Transverse colon (tissue), 4 donors: ENCODE data around the gene JAZF1.

Experiments used
- POLR2A ChIP-seq: fragments of 450-650 bp; IDR thresholded peaks from one replicate; pipeline ENCODE4 v1.6.1; 2016; ENCODE audit warnings: antibody characterized with exemption, mild to moderate bottlenecking, moderate library complexity
- POLR2AphosphoS5 ChIP-seq, 3 donors: sonication (generic); formaldehyde crosslinking; IDR thresholded peaks; one replicate each; pipeline ENCODE4 v1.6.1; 2016; ENCODE audit warnings: antibody characterized with exemption in 3 of 3
- TF ChIP-seq, protein P1 (sequence below), 5 experiments: fragments of 200-600 bp in 3 of 5; fragments of 450-650 bp in 2 of 5; sonication (generic) in 3 of 5; IDR thresholded peaks; 1 replicate in 2 of 5; 2 replicates in 3 of 5; pipeline ENCODE4 v1.5.1; 2016 to 2017; ENCODE audit warnings: antibody characterized with exemption in 5 of 5, inconsistent platforms in 3 of 5, mild to moderate bottlenecking in 2 of 5, moderate library complexity in 1 of 5

DNA sequence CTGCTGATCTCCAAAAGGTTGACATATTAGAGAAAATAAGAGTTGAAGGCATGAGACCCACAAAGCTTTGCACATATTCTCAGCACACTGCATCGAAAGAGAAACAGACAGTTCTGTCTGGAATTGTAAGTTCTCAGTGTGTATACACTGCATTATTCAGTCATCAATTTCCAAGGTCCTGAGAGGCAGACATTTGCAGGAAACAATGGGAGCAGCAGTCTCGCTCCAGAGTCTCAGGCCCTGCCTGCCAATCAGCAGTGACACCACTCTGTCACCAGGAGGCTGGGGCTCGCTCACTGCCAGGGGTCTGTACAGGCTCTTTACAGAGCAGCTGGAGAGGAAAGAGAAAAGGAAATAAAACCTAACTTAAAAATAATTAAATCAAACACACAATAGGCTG, 36.3 kb downstream of the JAZF1 start:
- TF ChIP-seq, protein P1, sequence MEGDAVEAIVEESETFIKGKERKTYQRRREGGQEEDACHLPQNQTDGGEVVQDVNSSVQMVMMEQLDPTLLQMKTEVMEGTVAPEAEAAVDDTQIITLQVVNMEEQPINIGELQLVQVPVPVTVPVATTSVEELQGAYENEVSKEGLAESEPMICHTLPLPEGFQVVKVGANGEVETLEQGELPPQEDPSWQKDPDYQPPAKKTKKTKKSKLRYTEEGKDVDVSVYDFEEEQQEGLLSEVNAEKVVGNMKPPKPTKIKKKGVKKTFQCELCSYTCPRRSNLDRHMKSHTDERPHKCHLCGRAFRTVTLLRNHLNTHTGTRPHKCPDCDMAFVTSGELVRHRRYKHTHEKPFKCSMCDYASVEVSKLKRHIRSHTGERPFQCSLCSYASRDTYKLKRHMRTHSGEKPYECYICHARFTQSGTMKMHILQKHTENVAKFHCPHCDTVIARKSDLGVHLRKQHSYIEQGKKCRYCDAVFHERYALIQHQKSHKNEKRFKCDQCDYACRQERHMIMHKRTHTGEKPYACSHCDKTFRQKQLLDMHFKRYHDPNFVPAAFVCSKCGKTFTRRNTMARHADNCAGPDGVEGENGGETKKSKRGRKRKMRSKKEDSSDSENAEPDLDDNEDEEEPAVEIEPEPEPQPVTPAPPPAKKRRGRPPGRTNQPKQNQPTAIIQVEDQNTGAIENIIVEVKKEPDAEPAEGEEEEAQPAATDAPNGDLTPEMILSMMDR (IDR thresholded peaks at IDR 0.05): no peak
- TF ChIP-seq POLR2AphosphoS5 (IDR thresholded peaks at IDR 0.05) (no peak), POLR2A (no peak)
